ENCODE measurements around the gene ERGIC3.

The ERGIC3 gene

GRCh38 chr20:35541783-35542662 lies at the start of gene ERGIC3:
TSS of gene ERGIC3 (plus strand) at chr20:35542078. CDS start at chr20:35542098, 20 bp downstream.
- H3K36me3 ChIP-seq (ENCODE audit: control insufficient read depth in 2 of 2, insufficient read depth in 2 of 2, low read length in 2 of 2): peaks cover 8 to 18% of the 10 kb centered on the region in 2 donors
- no peaks in the 10 kb centered on the region for H3K27me3 ChIP-seq (ENCODE audit: control insufficient read depth in 2 of 2, insufficient read depth in 2 of 2, low read length in 2 of 2)
- peak within 1 kb of the TSS; percentile 88 to 94 for H3K4me3 ChIP-seq (ENCODE audit: low read length in 2 of 2)
- peaks cover 0 to 10% of the 10 kb centered on the region in 2 donors for H3K4me1 ChIP-seq (ENCODE audit: control insufficient read depth in 2 of 2, insufficient read depth in 2 of 2, low read length in 2 of 2)
- H3K27ac ChIP-seq (ENCODE audit: low read depth in 2 of 2, low read length in 2 of 2): peak within 1 kb of the TSS; percentile 81 to 84
- no peaks in the 10 kb centered on the region for H3K9me3 ChIP-seq (ENCODE audit: control insufficient read depth in 2 of 2, low read length in 2 of 2)
- H3K9ac ChIP-seq (ENCODE audit: low read depth in 1 of 2, low read length in 2 of 2): peak within 1 kb of the TSS; percentile 81 to 85

- peaks cover 50 to 58% of the 10 kb centered on the region in 2 donors for H3K36me3 ChIP-seq (ENCODE audit: control insufficient read depth in 2 of 2, insufficient read depth in 2 of 2, low read length in 2 of 2)
- no peak overlapping the region for H3K27ac ChIP-seq (ENCODE audit: low read depth in 2 of 2, low read length in 2 of 2)
- no peaks in the 10 kb centered on the region for H3K9me3 ChIP-seq (ENCODE audit: control insufficient read depth in 2 of 2, low read length in 2 of 2)
- no peak overlapping the region for H3K4me3 ChIP-seq (ENCODE audit: low read length in 2 of 2)
- H3K27me3 ChIP-seq (ENCODE audit: control insufficient read depth in 2 of 2, insufficient read depth in 2 of 2, low read length in 2 of 2): no peaks in the 10 kb centered on the region
- no peak overlapping the region for H3K9ac ChIP-seq (ENCODE audit: low read depth in 1 of 2, low read length in 2 of 2)
- H3K4me1 ChIP-seq (ENCODE audit: control insufficient read depth in 2 of 2, insufficient read depth in 2 of 2, low read length in 2 of 2): no peaks in the 10 kb centered on the region
Observed at GRCh38 chr20:35492352-35492751, 49.5 kb upstream of the ERGIC3 start.

GRCh38 chr20:35496481-35496880 lies 45.4 kb upstream of the ERGIC3 start:
- H3K36me3 ChIP-seq (ENCODE audit: control insufficient read depth in 2 of 2, insufficient read depth in 2 of 2, low read length in 2 of 2): peaks cover 58 to 69% of the 10 kb centered on the region in 2 donors

DNA sequence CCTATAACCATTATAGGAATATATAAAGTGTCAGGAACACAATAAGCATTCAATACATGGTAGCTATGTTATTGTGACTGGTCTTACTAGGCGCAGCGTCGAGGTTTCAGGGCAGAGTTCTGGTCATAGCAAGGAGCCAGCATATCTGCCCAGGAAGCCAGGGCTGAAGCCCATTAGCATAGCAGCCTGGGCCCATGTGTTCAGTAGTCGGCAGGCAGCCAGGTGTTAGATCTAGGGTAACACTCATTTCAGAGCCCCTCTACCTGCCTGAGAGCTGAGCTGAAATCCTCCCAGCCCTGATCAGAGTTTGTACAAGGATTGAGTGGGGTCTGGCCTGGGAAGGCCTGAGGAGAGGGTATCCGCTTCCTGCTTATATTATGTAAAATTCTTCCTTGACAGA lies 44.6 kb upstream of the ERGIC3 start:
- no peaks in the 10 kb centered on the region for H3K4me1 ChIP-seq (ENCODE audit: control insufficient read depth in 2 of 2, insufficient read depth in 2 of 2, low read length in 2 of 2)
- H3K9ac ChIP-seq (ENCODE audit: low read depth in 1 of 2, low read length in 2 of 2): no peak overlapping the region
- no peak overlapping the region for H3K27ac ChIP-seq (ENCODE audit: low read depth in 2 of 2, low read length in 2 of 2)
- H3K36me3 ChIP-seq (ENCODE audit: control insufficient read depth in 2 of 2, insufficient read depth in 2 of 2, low read length in 2 of 2): peaks cover 54 to 75% of the 10 kb centered on the region in 2 donors
- H3K27me3 ChIP-seq (ENCODE audit: control insufficient read depth in 2 of 2, insufficient read depth in 2 of 2, low read length in 2 of 2): no peaks in the 10 kb centered on the region
- no peaks in the 10 kb centered on the region for H3K9me3 ChIP-seq (ENCODE audit: control insufficient read depth in 2 of 2, low read length in 2 of 2)
- H3K4me3 ChIP-seq (ENCODE audit: low read length in 2 of 2): no peak overlapping the region

More at GRCh38 chr20:35496481-35496880, 45.4 kb upstream of the ERGIC3 start:
- no peaks in the 10 kb centered on the region for H3K27me3 ChIP-seq (ENCODE audit: control insufficient read depth in 2 of 2, insufficient read depth in 2 of 2, low read length in 2 of 2)
- no peaks in the 10 kb centered on the region for H3K4me1 ChIP-seq (ENCODE audit: control insufficient read depth in 2 of 2, insufficient read depth in 2 of 2, low read length in 2 of 2)
- H3K4me3 ChIP-seq (ENCODE audit: low read length in 2 of 2): no peak overlapping the region
- H3K9me3 ChIP-seq (ENCODE audit: control insufficient read depth in 2 of 2, low read length in 2 of 2): no peaks in the 10 kb centered on the region
- no peak overlapping the region for H3K9ac ChIP-seq (ENCODE audit: low read depth in 1 of 2, low read length in 2 of 2)
- no peak overlapping the region for H3K27ac ChIP-seq (ENCODE audit: low read depth in 2 of 2, low read length in 2 of 2)

- Histone ChIP-seq H3K27ac (ENCODE audit: low read depth in 2 of 2, low read length in 2 of 2) (no peak overlapping the region), H3K9me3 (ENCODE audit: control insufficient read depth in 2 of 2, low read length in 2 of 2) (no peaks in the 10 kb centered on the region), H3K27me3 (ENCODE audit: control insufficient read depth in 2 of 2, insufficient read depth in 2 of 2, low read length in 2 of 2) (no peaks in the 10 kb centered on the region), H3K4me3 (ENCODE audit: low read length in 2 of 2) (no peak overlapping the region), H3K36me3 (ENCODE audit: control insufficient read depth in 2 of 2, insufficient read depth in 2 of 2, low read length in 2 of 2) (peaks cover 58 to 78% of the 10 kb centered on the region in 2 donors), H3K4me1 (ENCODE audit: control insufficient read depth in 2 of 2, insufficient read depth in 2 of 2, low read length in 2 of 2) (no peaks in the 10 kb centered on the region), H3K9ac (ENCODE audit: low read depth in 1 of 2, low read length in 2 of 2) (no peak overlapping the region)
Observed at GRCh38 chr20:35497780-35498189, 44.1 kb upstream of the ERGIC3 start.

- H3K9me3 ChIP-seq (ENCODE audit: control insufficient read depth in 2 of 2, low read length in 2 of 2): no peaks in the 10 kb centered on the region
- no peaks in the 10 kb centered on the region for H3K27me3 ChIP-seq (ENCODE audit: control insufficient read depth in 2 of 2, insufficient read depth in 2 of 2, low read length in 2 of 2)
- no peaks in the 10 kb centered on the region for H3K4me1 ChIP-seq (ENCODE audit: control insufficient read depth in 2 of 2, insufficient read depth in 2 of 2, low read length in 2 of 2)
- H3K36me3 ChIP-seq (ENCODE audit: control insufficient read depth in 2 of 2, insufficient read depth in 2 of 2, low read length in 2 of 2): peaks cover 64 to 80% of the 10 kb centered on the region in 2 donors
- no peak overlapping the region for H3K27ac ChIP-seq (ENCODE audit: low read depth in 2 of 2, low read length in 2 of 2)
- H3K9ac ChIP-seq (ENCODE audit: low read depth in 1 of 2, low read length in 2 of 2): no peak overlapping the region
- no peak overlapping the region for H3K4me3 ChIP-seq (ENCODE audit: low read length in 2 of 2)
Observed at GRCh38 chr20:35499271-35499670, 42.6 kb upstream of the ERGIC3 start.

- Histone ChIP-seq H3K27me3 (ENCODE audit: control insufficient read depth in 2 of 2, insufficient read depth in 2 of 2, low read length in 2 of 2) (no peaks in the 10 kb centered on the region), H3K9me3 (ENCODE audit: control insufficient read depth in 2 of 2, low read length in 2 of 2) (no peaks in the 10 kb centered on the region), H3K4me3 (ENCODE audit: low read length in 2 of 2) (no peak overlapping the region), H3K36me3 (ENCODE audit: control insufficient read depth in 2 of 2, insufficient read depth in 2 of 2, low read length in 2 of 2) (peaks cover 54 to 64% of the 10 kb centered on the region in 2 donors), H3K27ac (ENCODE audit: low read depth in 2 of 2, low read length in 2 of 2) (no peak overlapping the region), H3K9ac (ENCODE audit: low read depth in 1 of 2, low read length in 2 of 2) (no peak overlapping the region), H3K4me1 (ENCODE audit: control insufficient read depth in 2 of 2, insufficient read depth in 2 of 2, low read length in 2 of 2) (no peaks in the 10 kb centered on the region)
Observed at GRCh38 chr20:35502352-35502751, 39.5 kb upstream of the ERGIC3 start.

DNA sequence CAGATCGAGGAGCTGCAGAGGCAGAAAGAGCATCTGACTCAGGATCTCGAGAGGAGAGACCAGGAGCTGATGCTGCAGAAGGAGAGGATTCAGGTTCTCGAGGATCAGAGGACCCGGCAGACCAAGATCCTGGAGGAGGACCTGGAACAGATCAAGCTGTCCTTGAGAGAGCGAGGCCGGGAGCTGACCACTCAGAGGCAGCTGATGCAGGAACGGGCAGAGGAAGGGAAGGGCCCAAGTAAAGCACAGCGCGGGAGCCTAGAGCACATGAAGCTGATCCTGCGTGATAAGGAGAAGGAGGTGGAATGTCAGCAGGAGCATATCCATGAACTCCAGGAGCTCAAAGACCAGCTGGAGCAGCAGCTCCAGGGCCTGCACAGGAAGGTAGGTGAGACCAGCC lies 38.6 kb upstream of the ERGIC3 start:
- H3K36me3 ChIP-seq (ENCODE audit: control insufficient read depth in 2 of 2, insufficient read depth in 2 of 2, low read length in 2 of 2): peaks cover 53 to 62% of the 10 kb centered on the region in 2 donors
- H3K4me1 ChIP-seq (ENCODE audit: control insufficient read depth in 2 of 2, insufficient read depth in 2 of 2, low read length in 2 of 2): no peaks in the 10 kb centered on the region
- H3K9me3 ChIP-seq (ENCODE audit: control insufficient read depth in 2 of 2, low read length in 2 of 2): no peaks in the 10 kb centered on the region
- no peak overlapping the region for H3K4me3 ChIP-seq (ENCODE audit: low read length in 2 of 2)
- no peak overlapping the region for H3K27ac ChIP-seq (ENCODE audit: low read depth in 2 of 2, low read length in 2 of 2)
- no peaks in the 10 kb centered on the region for H3K27me3 ChIP-seq (ENCODE audit: control insufficient read depth in 2 of 2, insufficient read depth in 2 of 2, low read length in 2 of 2)
- no peak overlapping the region for H3K9ac ChIP-seq (ENCODE audit: low read depth in 1 of 2, low read length in 2 of 2)

DNA sequence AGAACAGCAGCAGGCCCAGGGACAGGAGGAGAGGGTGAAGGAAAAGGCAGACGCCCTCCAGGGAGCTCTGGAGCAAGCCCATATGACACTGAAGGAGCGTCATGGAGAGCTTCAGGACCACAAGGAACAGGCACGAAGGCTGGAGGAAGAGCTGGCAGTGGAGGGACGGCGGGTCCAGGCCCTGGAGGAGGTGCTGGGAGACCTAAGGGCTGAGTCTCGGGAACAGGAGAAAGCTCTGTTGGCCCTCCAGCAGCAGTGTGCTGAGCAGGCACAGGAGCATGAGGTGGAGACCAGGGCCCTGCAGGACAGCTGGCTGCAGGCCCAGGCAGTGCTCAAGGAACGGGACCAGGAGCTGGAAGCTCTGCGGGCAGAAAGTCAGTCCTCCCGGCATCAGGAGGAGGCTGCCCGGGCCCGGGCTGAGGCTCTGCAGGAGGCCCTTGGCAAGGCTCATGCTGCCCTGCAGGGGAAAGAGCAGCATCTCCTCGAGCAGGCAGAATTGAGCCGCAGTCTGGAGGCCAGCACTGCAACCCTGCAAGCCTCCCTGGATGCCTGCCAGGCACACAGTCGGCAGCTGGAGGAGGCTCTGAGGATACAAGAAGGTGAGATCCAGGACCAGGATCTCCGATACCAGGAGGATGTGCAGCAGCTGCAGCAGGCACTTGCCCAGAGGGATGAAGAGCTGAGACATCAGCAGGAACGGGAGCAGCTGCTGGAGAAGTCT lies 37.9 kb upstream of the ERGIC3 start:
- Histone ChIP-seq H3K9me3 (ENCODE audit: control insufficient read depth in 2 of 2, low read length in 2 of 2) (no peaks in the 10 kb centered on the region), H3K36me3 (ENCODE audit: control insufficient read depth in 2 of 2, insufficient read depth in 2 of 2, low read length in 2 of 2) (peaks cover 49 to 64% of the 10 kb centered on the region in 2 donors), H3K9ac (ENCODE audit: low read depth in 1 of 2, low read length in 2 of 2) (no peak overlapping the region), H3K4me3 (ENCODE audit: low read length in 2 of 2) (no peak overlapping the region), H3K27me3 (ENCODE audit: control insufficient read depth in 2 of 2, insufficient read depth in 2 of 2, low read length in 2 of 2) (no peaks in the 10 kb centered on the region), H3K27ac (ENCODE audit: low read depth in 2 of 2, low read length in 2 of 2) (no peak overlapping the region), H3K4me1 (ENCODE audit: control insufficient read depth in 2 of 2, insufficient read depth in 2 of 2, low read length in 2 of 2) (no peaks in the 10 kb centered on the region)

DNA sequence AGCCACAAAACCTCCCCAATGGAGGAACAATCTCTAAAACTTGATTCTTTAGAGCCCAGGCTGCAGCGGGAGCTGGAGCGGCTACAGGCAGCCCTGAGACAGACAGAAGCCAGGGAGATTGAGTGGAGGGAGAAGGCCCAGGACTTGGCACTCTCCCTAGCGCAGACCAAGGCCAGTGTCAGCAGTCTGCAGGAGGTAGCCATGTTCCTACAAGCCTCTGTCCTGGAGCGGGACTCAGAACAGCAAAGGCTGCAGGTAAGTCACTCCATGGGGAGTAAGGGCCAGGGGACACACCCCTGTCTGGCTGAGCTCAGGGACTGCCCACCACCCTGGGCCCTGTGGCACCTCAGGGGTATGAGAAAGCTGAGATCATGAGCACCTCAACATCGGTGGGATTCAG lies 37.1 kb upstream of the ERGIC3 start:
- Histone ChIP-seq H3K36me3 (ENCODE audit: control insufficient read depth in 2 of 2, insufficient read depth in 2 of 2, low read length in 2 of 2) (peaks cover 48 to 64% of the 10 kb centered on the region in 2 donors), H3K27me3 (ENCODE audit: control insufficient read depth in 2 of 2, insufficient read depth in 2 of 2, low read length in 2 of 2) (no peaks in the 10 kb centered on the region), H3K9me3 (ENCODE audit: control insufficient read depth in 2 of 2, low read length in 2 of 2) (no peaks in the 10 kb centered on the region), H3K27ac (ENCODE audit: low read depth in 2 of 2, low read length in 2 of 2) (no peak overlapping the region), H3K9ac (ENCODE audit: low read depth in 1 of 2, low read length in 2 of 2) (no peak overlapping the region), H3K4me1 (ENCODE audit: control insufficient read depth in 2 of 2, insufficient read depth in 2 of 2, low read length in 2 of 2) (no peaks in the 10 kb centered on the region), H3K4me3 (ENCODE audit: low read length in 2 of 2) (no peak overlapping the region)

Measured in mucosa of rectum (tissue), 2 donors.